Stimulated activated CD8-positive, alpha-beta memory T cell treated with anti-CD3 and anti-CD28 coated beads, Interleukin-15, amount 100 ng/mL, for 48 hours (primary cell): Measurements from ENCODE around the gene SELENOV.
"Not testable (repeated sequence)": the region's sequence is repeated elsewhere in the genome, so short reads cannot be mapped to it uniquely, and the experiment has no call there.

Source experiments
- DNase-seq, 2 donors: peaks; one replicate each; pipeline ENCODE4 v3.0.0-alpha.2; 2020; ENCODE audit warnings: low read depth in 2 of 2

The SELENOV gene

GRCh38 chr19:39514840-39515550 is at the start of gene SELENOV:
TSS of gene SELENOV (plus strand) at chr19:39515139. CDS start at chr19:39515213, 74 bp downstream.
- no peak for DNase-seq

DNA sequence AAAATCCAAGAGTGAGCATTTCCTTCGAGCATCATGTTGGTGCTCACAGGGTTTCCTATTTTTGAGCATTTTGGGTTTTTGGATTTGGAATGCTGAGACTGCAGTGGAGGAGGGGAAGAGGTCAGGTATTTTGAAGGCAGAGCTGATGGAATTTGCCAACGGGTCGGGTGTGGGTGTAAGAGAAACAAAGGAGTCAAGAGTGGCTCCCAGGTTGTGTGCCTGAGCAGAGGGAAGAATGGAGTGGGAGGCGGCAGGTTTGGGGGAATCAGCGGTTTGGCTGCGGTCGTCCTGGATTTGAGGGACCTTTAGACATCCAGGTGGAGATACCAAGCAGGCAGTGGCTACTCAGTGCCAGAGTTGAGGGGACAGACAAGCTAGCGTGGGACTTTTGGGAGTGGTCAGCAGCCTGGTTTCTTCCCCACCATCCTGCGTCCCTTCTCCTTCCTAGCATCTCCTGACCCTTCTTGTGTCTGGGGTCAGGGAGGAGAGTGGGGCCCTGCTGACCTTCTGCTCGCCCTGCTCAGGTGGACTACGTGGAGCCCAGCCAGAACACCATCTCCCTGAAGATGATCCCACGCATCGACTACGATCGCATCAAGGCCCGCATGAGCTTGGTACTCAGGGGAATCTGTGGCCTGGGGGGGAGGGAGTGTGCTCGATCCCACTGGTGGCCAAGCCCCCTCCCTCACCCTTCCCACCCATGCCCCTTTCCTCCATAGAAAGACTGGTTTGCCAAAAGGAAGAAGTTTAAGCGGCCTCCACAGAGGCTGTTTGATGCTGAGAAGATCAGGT is 48.8 kb upstream of the SELENOV start:
- DNase-seq = no peak

DNA sequence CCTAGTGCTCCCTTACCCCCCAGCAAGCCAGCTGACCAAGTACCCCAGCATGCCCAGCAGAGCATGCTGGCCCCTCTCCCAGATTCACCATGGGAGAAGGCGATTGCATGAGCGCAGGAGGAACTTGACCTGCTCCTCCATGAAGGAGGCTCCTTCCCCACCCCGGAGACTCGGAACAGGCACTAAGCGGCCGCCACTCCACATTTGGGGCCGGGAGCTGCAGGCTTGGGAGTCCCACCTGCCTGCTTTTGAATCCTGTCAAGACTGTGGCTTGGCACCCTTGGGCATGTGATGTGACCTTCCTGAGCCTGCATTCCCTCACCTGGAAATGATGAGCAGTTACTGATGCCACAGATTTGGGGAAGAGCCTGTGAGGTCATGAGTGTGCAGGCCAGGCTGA is 47.0 kb upstream of the SELENOV start:
- no peak for DNase-seq

DNA sequence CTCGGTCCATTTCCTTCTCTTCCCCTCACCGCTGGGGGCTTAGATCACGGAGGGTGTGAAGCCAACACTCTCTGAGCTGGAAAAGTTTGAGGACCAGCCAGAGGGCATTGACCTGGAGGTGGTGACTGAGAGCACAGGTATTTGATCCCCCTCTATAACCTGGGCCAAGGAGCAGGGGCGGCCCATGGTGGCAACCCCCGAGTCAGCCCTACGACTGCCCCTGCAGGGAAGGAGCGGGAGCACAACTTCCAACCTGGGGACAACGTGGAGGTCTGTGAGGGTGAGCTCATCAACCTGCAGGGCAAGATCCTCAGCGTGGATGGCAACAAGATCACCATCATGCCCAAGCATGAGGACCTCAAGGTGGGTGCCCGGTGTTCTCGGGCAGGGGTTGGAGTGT is 45.9 kb upstream of the SELENOV start:
- DNase-seq = no peak

DNA sequence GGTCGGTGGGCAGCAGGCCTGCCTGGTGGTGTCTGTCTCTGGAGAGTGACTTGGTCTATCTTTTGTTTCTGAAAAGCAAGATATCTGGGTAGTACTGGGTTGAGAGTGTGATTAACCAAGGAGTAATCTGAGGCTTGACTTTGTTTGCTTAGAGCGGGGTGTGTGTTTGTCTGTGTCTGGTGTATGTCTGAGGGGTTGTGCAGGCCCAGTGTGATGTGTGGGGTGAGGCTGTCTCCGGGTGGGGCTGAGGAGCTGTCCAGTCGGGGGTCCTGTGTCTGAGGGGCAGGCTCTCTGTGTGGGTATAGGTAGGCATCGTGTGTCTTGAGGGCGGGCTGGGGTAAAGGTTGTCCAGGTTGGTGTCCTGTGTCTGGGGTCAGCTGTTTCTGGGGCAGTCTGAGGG is 45.4 kb upstream of the SELENOV start:
- no peak for DNase-seq

- no peak for DNase-seq
Observed at GRCh38 chr19:39470724-39471339, 44.1 kb upstream of the SELENOV start.

DNA sequence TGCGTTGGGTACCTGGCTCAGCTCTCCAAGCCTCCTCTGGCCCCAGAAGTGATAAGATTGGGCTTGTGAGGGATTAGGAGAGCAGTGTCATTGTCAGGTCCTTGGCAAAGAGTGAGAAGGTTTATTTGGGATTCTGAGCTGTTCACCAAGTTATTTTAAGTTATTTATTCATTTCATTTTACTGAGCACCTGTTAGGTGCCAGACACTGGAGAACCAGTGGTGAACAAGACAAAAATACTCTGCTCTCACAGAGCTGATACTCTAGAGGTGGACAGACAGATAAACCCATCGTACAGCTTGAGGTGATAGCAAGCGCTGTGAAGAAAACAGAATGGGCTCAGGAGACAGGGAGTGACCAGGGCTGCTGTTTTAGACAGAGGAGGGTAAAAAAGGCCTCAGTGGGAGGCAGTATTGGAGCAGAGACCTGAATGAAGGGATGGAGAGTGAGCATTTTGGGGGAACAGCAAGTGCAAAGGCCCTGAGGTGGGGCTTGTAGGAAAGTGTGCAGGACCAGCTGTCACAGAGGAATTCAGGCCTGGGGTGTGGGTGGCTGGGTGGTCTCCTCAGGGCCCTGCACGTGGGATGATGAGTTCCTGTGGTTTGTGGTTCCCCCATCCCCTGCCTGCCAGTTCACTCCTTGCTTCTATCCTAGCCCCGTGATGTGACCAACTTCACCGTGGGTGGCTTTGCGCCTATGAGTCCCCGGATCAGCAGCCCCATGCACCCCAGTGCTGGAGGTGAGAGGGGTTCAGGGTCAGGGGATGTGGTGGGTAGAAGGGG is 43.0 kb upstream of the SELENOV start:
- peak; percentile 7 to 21 for DNase-seq

GRCh38 chr19:39472746-39473442 is 42.0 kb upstream of the SELENOV start:
- no peak for DNase-seq

- DNase-seq = no peak
Observed at GRCh38 chr19:39473443-39473960, 41.4 kb upstream of the SELENOV start.

GRCh38 chr19:39474139-39474620 is 40.8 kb upstream of the SELENOV start:
- DNase-seq = peak; percentile 22 to 34

GRCh38 chr19:39475748-39476147 is 39.2 kb upstream of the SELENOV start:
- DNase-seq = no peak

DNA sequence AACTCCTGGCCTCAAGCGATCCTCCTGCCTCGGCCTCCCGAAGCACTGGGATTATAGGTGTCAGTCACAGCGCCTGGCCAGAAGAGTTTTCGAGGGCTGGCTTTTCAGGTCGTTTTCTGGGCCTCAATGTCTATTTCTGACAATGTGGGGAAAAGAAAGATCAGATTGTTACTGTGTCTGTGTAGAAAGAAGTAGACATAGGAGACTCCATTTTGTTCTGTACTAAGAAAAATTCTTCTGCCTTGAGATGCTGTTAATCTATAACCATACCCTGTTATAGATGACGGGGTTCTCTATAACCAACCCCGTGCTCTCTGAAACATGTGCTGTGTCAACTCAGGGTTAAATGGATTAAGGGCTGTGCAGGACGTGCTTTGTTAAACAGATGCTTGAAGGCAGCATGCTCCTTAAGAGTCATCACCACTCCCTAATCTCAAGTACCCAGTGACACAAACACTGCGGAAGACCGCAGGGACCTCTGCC is 35.6 kb upstream of the SELENOV start:
- not testable (repeated sequence) for DNase-seq

- DNase-seq = no peak
Observed at GRCh38 chr19:39479916-39480315, 35.0 kb upstream of the SELENOV start.

DNA sequence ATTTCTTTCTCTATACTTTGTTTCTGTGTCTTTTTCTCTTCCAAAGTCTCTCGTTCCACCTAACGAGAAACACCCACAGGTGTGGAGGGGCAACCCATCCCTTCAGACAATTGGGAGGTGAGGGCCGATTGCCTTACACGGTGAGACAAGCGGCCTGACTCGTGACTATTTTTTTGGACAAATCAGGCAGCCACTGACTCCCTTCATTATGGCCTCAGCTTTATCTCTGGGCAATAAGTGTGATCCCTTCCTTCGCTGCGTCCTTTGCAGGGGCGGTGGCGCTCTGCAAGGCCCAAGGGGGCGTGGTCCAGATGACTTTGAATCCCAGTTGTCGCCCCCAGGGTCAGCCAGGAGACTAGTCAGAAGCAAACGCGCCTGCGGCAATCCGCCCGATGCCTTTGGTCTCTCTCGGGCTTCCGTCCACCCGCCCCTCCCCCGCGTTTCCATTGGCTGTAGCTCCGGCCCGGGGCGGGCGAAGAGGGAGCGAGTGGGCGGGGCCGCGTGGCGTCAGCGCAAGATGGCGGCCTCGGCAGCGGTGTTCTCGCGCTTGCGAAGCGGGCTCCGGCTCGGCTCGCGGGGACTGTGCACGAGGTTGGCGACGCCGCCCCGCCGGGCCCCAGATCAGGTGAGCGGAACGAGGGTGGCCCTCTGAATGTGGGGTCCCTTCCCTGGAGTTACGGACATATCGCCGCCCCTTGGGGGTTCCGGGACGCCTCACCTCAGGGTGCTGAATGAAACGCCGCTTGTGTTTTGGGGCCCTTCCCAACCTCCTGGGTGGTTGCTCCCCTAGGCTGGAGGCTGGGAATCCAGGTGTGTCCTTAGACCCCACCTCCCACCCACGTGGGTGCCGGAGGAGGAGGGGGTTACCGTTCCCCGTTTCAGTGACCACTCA is 34.4 kb upstream of the SELENOV start, which contains the start of gene TIMM50:
Gene TIMM50 (plus strand): TSS at position 502 of the 892 bp plus-strand sequence. CDS start 16 bp downstream, at position 518.
- DNase-seq = peak; percentile 98

DNA sequence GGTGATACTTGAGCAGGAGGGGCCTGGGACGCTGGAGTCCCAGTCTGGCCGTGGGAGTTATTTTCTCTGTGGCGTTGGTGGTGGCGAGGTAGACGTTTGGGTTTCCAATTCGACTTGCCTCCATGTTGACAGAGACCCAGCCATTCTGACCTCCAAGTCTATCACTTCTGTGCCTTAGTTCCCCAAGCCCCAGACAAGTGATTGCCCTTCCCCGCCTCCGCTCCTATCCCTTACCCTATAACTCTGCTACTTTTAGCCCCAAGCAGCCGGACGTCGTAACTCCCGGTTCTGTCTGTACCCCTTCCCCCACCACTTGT is 33.8 kb upstream of the SELENOV start:
- DNase-seq = no peak

DNA sequence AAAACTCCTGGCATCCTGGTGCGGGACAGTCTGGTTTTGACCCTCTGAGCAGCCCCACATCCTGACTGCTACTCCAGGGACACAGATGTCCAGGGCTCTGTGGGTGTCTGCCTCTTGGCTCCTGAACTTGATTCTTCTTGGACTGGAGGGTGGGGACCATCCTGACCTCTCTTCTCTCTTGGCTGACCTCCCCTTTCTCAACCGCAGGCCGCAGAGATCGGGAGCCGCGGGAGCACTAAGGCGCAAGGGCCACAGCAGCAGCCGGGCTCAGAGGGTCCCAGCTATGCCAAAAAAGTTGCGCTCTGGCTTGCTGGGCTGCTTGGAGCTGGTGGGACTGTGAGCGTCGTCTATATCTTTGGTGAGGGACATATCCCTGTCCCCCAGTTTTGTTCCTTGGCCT is 33.3 kb upstream of the SELENOV start:
- no peak for DNase-seq

GRCh38 chr19:39483141-39483540 is 31.8 kb upstream of the SELENOV start:
- no peak for DNase-seq

- DNase-seq = no peak
Observed at GRCh38 chr19:39489756-39490155, 25.2 kb upstream of the SELENOV start.

DNA sequence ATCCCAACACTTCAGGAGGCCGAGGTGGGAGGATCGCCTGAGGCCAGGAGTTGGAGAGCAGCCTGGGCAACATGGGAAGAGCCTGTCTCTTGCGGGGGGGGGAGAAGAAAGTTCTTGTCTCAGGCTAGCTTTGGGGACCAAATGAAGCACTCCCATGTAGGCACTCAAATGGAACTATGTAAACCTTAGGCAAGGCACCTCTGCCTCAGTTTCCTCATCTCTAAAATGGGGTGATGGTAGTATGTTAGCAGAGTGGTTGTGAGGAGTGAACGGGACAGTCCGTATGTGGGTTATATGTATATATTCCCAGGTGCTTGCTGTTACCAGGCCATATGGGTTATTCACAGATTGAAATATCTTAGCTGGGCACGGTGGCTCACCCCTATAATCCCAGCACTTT is 22.7 kb upstream of the SELENOV start:
- DNase-seq = no peak

DNA sequence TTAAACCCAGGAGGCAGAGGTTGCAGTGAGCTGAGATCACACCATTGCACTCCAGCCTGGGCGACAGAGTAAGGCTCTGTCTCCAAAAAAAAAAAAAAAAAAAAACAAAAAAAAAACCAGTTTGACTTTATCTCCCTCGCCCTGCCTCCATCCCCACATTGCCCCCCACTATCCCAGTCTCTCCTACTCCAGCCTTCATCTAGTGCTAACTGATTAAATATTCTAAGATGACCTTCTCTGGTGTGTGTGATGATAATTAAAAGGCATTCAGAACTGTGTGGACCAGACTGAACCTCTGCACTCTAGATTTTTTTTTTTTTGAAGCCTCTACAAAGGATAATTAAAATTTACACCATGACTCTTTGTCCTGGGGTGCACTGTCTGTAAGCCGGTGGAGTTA is 22.2 kb upstream of the SELENOV start:
- DNase-seq = no peak
